WI38 (cell line): Measurements from ENCODE around the gene VWF.
A peak's percentile ranks its signal among the peaks of the same experiment; 100 is the strongest.

Experiments used
- H3K4me3 ChIP-seq: 2 replicates; pipeline ENCODE4 v1.5.1; 2011; ENCODE audit warnings: low read depth, mild to moderate bottlenecking, control low read depth, low read length
- TF ChIP-seq, protein P1 (sequence below): IDR thresholded peaks from 2 replicates; pipeline ENCODE4 v1.5.1; 2012; ENCODE audit warnings: low read depth, mild to moderate bottlenecking, control low read depth, low read length

The VWF gene

DNA sequence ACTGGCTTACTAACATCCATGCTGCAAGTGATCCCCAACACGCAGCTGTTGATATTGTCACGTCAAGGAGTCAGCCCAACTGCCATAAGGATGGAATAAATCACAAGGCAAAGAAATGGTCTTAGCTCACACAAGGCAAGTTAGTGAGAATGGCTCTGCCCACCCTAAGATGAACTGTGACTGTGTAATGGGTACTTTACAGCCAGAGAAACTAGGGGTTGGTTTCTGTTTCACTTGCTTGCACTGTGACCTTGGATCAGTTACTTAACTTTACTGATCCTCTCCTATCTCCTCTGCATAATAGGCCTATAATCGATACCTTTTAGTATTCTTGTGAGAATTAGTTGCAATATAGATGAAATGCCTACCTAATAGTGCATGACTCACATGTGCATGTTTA is 127.2 kb downstream of the VWF start:
- TF ChIP-seq, protein P1, sequence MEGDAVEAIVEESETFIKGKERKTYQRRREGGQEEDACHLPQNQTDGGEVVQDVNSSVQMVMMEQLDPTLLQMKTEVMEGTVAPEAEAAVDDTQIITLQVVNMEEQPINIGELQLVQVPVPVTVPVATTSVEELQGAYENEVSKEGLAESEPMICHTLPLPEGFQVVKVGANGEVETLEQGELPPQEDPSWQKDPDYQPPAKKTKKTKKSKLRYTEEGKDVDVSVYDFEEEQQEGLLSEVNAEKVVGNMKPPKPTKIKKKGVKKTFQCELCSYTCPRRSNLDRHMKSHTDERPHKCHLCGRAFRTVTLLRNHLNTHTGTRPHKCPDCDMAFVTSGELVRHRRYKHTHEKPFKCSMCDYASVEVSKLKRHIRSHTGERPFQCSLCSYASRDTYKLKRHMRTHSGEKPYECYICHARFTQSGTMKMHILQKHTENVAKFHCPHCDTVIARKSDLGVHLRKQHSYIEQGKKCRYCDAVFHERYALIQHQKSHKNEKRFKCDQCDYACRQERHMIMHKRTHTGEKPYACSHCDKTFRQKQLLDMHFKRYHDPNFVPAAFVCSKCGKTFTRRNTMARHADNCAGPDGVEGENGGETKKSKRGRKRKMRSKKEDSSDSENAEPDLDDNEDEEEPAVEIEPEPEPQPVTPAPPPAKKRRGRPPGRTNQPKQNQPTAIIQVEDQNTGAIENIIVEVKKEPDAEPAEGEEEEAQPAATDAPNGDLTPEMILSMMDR = no peak
- no peak overlapping the region for H3K4me3 ChIP-seq

DNA sequence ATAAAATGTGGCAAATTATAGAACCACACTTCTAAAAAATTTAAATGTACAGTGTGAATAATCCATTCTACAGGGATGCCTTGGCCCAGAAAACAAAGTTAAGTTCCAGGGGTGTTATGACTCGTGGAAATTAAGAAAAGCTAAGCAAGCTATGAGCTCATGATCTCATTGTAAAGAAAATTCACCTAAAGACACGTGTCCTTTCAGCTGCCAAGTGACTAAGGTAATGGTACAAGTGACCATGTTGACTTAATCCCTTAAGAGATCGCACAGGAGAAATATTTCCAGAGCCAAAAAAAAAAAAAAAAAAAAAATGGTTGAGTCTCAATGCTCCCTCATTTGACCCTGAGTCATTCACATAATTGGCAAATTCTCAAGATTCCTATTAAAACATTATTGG is 128.0 kb downstream of the VWF start:
- H3K4me3 ChIP-seq = no peak overlapping the region
- TF ChIP-seq, protein P1 = no peak

DNA sequence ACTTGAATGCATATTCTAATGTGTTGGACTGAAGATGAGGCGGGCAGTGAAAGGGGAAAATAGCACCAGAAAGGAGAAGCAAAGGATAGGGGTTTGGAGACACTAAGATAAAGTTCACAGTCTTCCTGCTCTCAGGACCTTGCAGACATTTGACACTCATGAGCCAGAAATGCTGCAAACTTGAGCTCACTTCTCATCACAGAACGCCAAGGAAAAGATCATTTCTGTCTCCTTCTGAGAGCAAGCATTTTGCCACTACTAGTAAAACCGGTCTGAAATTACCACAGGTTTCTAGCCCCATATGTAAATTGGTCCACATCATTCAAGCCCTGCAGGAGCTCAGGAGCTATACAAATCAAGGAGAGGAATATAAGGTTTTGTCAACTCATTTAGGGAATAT is 134.8 kb downstream of the VWF start:
- H3K4me3 ChIP-seq = no peak overlapping the region
- TF ChIP-seq, protein P1 = no peak

DNA sequence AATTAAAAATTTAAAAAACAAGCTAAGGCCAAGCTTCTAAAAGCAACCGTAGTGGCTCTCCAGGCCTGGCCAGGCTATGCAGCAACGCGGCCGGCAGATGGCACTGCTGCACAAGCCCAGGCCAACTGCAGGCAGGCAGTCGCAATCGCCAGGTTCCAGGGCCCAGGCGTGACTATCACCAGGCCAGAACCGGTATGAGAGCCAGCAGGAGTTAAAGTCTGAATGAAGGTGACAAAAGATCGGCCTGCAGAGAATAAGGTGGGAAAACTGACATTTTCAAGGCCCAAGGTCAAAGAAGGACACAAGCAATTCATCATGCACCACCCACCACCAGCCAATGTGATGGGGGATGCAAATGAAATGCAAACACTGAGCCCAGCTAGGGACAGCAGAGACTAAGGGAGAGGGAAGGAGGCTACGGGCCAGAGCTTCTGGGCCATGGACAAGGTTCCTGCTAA is 135.8 kb downstream of the VWF start:
- H3K4me3 ChIP-seq = no peak overlapping the region
- TF ChIP-seq, protein P1 = peak; percentile 97

DNA sequence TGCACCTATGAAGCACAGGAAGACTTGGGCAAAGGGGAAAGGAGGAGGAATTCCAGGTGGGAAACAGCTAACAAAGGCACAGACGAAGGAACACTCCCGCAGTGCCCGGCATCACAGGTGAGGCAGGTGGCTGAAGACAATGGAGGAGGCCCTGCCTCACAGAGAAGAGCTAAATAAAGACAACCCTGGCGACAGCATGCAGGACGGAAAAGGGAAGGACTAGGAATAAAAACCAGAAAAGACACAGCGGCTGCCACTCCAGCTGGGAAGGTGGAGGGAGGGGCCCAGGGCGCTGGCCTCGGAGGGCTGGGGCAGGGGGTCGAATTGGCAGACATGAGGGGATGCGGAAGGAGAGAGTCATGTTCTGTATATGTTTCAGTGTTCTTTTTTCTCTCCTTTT is 136.4 kb downstream of the VWF start:
- H3K4me3 ChIP-seq = no peak overlapping the region

DNA sequence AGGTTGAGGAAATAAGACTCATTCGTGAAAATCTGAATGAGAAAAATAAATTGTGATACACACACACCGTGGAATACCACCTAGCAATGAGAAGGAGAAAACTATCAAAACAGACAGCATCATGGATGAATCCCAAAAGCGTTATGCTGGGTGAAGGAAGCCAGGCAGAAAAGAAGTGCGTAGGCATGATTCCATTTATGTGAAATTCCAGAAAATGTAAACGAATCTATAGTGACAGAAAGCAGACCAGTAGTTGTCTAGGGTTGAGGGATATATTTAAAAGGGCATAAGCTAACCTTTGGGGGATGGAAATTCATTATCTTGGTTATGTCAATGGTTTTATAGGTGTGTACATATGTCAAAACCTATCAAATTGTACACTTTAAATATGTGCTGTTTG is 136.9 kb downstream of the VWF start:
- no peak overlapping the region for H3K4me3 ChIP-seq
- TF ChIP-seq, protein P1 = no peak

More for the DNA sequence above, 136.4 kb downstream of the VWF start:
- TF ChIP-seq, protein P1 = no peak

DNA sequence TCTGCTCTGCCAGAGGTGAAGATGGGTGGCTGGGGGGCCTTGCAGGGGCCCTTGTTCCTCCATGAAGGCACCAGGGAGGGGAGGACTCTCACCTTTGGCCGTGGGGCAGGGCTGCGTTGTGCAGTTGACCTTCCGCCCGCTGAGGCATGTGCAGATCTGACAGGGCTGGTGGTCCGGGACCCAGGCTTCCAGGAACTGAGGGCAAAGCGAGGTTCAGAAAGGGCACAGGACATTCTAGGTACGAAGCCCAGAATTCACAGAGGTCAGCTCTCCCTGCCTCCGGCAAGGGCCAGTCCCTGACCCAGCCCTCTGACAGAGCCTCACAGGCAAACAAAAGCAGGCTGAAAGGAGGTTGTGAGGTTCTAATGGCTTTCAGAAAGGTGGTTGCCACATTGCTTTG is 139.0 kb downstream of the VWF start:
- no peak overlapping the region for H3K4me3 ChIP-seq
- TF ChIP-seq, protein P1 = no peak
